SKM-1 treated with dmso at 0.1 percent for 144 hours (cell line): ENCODE data around the gene KRTAP10-6.
"Not testable (repeated sequence)": the region's sequence is repeated elsewhere in the genome, so short reads cannot be mapped to it uniquely, and the experiment has no call there.

Experiments used
- DNase-seq: peaks from one replicate; lab custom pipeline; 2025; ENCODE audit not compliant: unreplicated experiment; lab: John Stamatoyannopoulos, UW

The KRTAP10-6 gene

GRCh38 chr21:44579056-44579832, 13.1 kb downstream of the KRTAP10-6 start:
- DNase-seq = no peak

GRCh38 chr21:44578371-44579055, 13.8 kb downstream of the KRTAP10-6 start:
- no peak for DNase-seq

GRCh38 chr21:44576025-44576420, 16.3 kb downstream of the KRTAP10-6 start:
- DNase-seq = no peak

- no peak for DNase-seq
Observed at GRCh38 chr21:44575307-44576024, 16.8 kb downstream of the KRTAP10-6 start.

- DNase-seq = no peak
Observed at GRCh38 chr21:44574457-44575306, 17.6 kb downstream of the KRTAP10-6 start.

- DNase-seq = not testable (repeated sequence)
Observed at GRCh38 chr21:44573630-44574456, 18.5 kb downstream of the KRTAP10-6 start, which contains the start of gene KRTAP10-4. KRTAP10-4 (plus strand) TSS chr21:44573729; CDS start chr21:44573759, 30 bp downstream.

- no peak for DNase-seq
Observed at GRCh38 chr21:44572959-44573583, 19.2 kb downstream of the KRTAP10-6 start.

- DNase-seq = no peak
Observed at GRCh38 chr21:44571844-44572782, 20.2 kb downstream of the KRTAP10-6 start.

- DNase-seq = no peak
Observed at GRCh38 chr21:44571296-44571695, 21.0 kb downstream of the KRTAP10-6 start.

- DNase-seq = no peak
Observed at GRCh38 chr21:44569861-44570517, 22.3 kb downstream of the KRTAP10-6 start.

GRCh38 chr21:44568667-44569556, 23.4 kb downstream of the KRTAP10-6 start:
- DNase-seq = no peak

GRCh38 chr21:44568261-44568660, 24.0 kb downstream of the KRTAP10-6 start:
- DNase-seq = no peak

- no peak for DNase-seq
Observed at GRCh38 chr21:44567481-44568171, 24.7 kb downstream of the KRTAP10-6 start.

GRCh38 chr21:44566403-44566802, 25.9 kb downstream of the KRTAP10-6 start:
- peak; percentile 25 for DNase-seq

GRCh38 chr21:44564886-44565598, 27.3 kb downstream of the KRTAP10-6 start:
- no peak for DNase-seq

- no peak for DNase-seq
Observed at GRCh38 chr21:44564099-44564498, 28.2 kb downstream of the KRTAP10-6 start.
